HG03196 (cell line): ENCODE results near the gene COL25A1.

Experiments used
- ATAC-seq: cut with Tn5 transposase; IDR thresholded peaks from one replicate; pipeline ENCODE4 v1.9.1; 2021; ENCODE audit not compliant: unreplicated experiment

Gene COL25A1

DNA sequence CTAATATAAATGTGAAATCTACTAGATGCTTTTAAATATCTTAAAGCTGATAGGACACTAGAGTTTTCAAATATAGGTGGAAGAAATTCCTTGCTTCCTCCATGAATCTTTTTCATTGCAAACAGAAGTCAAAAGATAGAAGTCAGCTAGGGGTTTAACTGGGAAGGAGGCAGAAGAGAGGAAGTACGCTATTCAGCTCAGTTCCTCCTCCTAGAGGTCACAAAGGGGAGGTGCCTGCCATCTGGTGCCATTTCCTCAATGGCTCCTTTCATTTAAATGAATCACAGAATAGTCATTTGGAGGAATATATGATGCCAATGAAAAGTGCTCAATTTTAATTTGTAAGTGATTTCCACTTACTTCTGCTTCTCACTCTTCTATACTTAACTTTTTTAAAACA, 8.5 kb downstream of the COL25A1 start:
- peak; percentile 97 for ATAC-seq

DNA sequence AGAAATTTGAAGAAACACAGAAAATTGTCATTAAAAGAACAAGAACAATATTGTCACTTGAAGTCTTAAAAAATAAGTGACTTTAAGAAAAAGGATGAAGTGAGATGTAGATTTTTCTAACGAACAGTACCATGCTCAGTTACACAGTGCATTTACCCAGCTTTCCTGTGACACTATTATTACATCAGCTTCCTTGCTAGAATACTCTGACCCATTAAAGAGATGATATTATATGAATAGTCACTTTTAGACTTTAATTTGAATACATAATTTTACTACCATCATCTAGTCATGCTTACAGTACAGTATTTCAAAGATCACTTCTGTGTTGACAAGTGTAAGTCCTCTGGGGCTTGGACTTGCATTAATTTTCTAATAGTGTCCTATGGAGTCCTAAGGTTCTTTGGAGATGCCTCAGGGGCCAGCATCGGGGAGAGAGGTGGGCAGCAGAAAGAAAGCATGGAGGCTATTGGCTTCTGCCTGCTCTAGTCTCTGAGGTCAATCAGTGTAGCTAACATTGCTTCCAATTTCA, 10.7 kb downstream of the COL25A1 start:
- no peak for ATAC-seq

DNA sequence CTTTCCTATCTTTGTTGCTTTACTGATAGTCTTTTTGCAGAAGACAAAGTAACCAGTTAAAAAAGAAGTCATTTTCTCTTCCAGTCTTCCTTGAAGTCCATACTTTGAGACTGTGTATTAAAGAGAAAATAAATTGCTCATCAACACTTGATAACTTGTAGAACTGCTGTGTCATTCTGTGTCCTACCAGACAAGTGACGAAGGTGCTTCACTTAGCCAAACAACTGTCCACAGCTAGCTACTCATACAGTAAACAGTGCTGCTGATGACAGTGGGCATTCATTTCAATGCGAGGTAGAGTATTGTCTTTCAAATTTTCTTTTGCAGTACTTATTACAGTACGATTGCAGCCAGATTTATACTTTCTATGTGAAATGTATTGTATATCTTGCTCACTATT, 11.5 kb downstream of the COL25A1 start:
- ATAC-seq, result no peak

DNA sequence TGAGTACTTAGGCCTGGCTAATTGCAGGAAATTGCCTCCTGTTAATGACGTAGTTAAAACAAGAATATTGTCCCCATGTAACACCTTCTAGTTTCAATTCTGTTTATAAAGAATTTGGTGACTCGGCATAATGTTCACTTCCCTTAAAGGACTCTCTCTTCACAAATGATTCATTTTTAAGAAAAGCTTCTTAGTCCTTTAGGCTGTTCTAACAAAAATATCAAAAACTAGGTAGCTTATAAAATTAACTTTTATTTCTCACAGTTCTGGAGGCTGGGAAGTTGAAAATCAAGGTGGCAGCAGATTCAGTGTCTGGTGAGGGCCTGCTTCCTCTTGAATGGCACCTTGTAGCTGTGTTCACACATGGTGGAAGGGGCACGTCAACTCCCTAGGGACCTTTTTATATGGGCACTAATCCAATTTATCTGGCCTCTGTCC, 23.8 kb downstream of the COL25A1 start:
- ATAC-seq, result peak; percentile 93

DNA sequence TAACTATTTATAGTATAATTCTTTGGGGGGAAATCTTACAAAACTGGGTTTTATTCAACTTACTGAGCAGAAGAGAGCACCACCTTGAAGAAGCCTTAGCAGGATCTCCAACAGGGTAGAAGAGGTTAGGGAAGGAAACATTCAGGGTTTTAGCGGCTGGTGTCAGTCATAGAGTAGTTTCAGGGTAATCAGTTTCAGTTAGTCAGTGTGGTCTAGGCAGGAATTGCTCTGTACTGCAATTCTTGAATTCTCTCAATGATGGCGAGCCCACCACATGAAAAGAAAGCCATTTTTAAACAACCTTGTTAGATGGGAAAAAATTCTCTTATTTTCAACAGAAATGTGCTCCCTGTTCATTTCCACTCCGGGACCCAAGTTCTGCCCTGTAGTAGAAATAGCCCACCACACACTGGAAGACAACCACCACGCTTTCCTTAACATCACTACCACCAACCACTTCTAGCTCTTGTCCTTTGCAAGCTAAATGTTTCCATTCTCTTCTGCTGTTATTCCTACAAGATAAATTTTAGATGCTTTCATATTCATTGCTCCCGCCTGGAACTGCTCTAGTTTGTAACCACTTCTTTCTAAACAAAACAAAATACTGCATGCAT, 25.9 kb downstream of the COL25A1 start:
- ATAC-seq, result peak; percentile 71

DNA sequence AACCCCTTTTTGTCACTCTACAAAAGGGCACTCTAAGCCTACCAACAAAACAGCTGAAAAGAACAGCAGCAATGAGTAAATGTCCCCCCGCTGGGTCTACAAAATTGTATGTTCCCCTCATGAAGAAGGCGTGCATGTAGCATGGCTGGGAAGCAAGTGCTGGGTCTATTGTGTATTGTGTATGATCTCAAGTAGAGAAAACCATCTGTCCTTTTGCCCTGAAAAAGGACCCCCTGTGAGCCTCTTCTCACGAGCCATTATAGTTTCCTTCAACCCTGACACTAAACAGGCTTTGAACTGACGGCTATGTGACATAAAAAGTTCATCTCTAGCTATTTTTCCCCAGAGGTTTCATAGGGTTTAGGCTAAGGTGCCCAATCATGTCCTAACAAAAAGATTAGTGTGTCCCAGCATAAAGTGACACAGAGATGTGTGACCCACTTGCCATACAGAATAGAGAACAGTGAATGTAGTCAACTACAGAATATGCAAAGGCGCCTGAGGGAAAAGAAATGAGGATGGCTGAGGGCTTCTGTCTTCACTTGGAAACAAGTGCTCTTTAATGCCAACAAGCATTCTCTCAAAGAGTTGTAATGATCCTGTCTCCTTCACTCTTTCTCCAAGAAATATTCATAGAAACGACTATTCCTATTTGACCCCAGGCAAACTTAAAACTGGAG, 27.3 kb downstream of the COL25A1 start:
- no peak for ATAC-seq

DNA sequence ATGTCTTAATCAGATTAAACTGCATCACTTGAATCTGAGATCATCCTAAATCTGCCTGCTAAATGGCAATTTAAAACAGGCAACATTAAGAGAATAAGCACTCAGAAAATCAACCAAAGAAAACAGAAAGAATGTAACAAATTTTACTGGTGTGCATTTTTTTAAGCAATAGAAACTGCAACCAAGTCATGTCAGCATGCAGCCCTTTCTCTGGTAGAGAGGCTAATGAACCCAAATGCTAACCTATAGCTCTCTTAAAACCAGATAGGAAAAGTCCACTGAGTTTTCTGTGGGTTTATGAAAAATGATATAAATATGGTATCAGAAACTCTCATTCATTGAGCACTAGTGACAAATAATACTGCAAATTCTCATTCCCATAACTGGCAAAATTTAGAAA, 35.6 kb downstream of the COL25A1 start:
- ATAC-seq, result no peak

DNA sequence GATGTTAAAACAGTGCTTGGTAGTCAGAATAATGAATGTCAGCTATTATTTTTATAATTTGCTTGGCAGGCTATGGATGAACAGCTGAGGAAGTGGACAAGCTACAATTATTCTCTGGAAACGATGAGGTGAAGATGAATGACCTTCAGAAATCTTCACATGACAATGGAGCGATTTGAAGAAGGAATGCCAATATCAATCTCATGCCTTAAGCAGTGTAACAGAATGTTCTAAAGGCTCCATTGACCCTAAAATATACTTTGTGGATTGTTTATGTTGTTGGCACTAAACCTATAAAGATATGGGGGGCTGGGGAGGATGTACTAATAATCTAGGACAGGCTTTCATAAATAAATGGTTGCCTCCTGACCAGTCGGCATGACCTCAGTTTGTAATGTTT, 36.2 kb downstream of the COL25A1 start:
- ATAC-seq, result no peak

DNA sequence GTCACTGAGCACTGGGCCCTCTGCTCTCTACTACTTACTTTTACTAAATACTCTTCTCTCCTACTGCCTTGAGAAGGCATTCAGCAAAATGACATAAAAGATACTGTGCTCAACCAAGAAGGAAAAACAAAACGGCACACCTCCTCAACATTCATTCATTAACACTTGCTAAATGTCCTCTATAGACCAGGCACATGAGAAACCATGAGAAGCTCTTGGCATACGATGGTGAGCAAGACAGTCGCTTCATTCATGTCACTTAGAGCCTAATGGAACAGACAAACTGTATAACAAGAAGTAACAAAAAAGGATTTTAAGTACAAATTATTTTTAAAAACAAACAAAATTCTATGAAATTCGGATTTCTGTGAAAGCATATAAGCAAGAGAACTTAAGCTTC, 38.7 kb downstream of the COL25A1 start:
- no peak for ATAC-seq

DNA sequence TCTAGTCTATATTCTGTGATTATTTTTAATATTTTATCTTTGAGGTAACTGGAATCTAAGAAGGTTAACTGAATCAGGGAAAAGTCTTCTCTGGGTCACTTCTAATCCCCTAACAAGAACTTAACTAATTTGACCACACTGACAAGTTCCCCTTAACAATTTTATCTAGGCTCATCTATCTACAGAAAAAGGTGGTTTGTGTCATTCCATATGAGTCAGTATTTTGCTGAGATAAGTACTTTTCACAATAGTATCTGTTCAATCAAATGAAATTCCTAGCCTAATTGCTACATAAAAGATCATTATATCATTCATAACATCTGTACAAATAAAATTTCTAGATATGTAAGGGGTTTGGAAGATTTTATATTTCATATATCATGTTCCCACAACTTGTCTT, 45.6 kb downstream of the COL25A1 start:
- no peak for ATAC-seq

DNA sequence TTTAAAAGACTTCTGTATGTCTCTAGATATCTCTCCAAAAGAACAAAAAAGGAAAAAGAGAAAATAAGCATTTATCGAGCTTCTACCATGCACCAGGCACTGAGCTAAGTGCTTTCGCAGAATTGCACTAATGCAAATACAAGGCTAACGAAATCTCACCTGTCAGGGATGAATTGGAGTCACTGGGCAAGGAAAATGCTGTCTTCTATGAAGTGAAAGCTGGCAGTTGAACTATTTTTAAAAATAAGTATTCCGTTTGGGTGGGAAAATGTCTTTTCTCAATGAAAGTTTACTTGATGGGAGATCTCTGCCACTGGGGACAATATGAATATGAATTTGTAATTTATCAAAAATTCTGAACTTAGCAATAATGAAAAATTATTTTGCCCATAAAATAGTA, 47.6 kb downstream of the COL25A1 start:
- no peak for ATAC-seq

DNA sequence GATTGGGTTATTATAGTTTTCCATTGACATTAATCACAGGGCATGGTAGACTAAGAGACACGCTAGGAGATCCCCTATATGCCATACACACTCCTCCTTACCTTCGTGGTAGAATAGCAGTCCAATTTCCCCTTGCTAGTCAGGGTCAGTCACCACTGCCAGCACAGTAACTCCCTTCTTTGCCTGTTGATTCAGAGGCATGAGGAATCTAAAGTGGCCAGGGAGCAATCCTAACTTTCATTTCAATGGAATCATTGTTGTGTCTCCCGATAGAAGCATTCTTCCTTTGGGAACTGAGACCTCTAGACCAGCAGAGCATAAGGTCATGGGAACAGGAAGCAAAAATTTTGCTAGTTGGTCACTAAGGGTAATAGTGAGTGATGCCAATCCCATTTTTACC, 51.1 kb downstream of the COL25A1 start:
- no peak for ATAC-seq

DNA sequence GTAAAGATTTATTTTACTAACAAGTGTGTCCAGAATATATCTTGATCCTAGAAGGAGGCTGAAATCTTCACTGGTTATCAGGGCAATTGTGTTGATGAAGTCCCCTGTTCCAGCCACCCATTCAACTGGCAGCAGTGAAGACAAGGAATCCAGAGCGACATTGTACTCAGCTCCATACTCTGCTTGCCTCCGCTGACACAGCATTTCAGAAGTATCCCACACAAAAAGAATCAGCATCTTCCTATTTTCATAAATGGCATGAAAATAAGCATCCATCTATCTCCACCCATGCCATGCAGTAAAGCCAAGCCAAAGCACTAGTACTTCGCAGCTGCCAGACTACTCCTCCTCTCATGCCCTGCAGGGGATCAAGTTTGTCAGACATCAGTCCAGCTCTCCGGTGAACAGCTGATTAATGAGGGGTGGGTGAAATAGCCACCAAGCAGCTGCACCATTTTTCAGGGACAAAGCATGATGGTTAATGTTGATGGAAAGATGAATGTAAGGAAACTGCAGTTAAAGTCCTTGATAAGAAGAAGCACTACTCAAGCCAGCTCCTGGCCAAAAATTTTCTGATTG, 54.0 kb downstream of the COL25A1 start:
- ATAC-seq, result no peak

DNA sequence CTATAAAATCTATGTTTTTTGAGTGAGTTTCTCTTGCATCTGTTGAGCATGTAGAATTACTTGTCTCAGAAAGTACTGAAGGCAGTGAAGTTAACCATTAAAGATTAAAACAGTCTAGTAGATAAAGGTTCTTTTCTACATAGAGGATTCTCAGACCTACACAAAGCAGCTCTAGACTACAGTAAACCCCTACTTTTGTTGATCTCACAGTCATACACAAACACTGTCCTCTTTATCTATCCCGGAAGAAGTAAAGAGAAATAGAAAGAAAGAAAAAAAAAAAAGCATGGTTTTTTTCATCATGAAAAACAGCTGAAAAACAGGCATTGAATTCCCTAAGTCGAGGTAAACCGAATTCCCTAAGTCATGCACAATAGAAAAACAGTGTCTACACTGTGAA, 58.6 kb downstream of the COL25A1 start:
- no peak for ATAC-seq

DNA sequence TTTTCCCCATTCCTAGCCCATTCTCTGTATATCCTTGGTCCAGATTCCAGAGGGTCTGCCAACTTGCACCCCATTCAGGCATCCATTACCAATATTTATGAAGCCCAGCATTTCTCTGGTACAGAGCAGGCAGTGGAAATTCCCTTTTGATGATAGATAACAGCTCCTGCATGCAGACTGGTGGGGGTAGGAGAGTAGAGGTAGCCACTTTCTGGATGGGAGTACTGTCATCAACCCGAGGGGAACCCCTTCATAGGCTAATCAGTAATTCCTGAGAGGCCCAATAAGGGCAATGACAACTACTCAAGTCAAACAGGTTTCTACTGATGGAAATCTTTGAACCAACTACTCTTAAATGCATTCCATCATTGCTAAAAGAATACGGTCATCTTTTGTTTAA, 63.7 kb downstream of the COL25A1 start:
- no peak for ATAC-seq

DNA sequence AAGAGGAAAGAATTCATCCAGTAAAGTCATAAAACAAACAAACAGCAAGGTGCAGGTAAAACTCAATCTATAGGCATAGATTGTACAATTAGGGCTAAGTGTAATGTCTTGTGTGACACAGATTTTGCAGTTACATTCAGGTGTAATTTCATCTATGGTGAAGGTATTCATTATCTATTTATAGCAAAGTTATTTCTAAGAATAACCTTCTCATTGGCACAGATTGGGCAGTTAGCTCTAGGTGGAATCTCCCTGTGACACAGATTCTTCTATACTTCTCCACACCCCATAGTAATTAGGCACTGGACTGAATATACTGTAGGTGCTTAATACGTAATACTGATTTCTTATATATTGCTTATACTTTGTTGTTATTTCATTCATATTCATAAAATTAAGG, 66.8 kb downstream of the COL25A1 start:
- ATAC-seq, result no peak

DNA sequence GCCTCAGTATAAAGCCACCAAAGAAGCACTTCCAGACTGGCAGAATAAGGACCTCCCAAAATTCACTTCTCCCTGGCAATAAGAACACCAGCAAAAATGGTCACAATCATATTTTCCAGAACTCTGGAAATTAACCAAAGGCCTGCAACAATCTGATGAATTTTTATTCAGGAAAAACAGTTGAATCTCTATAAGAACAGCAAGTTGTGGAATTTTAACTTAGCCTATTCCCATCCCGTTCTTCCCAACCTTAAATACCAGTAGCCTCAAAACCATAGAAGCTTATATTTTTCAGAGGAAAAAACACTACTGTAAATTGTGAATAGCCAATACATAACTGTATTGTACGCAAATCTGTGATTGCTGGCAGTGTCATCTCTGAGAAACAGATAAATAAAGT, 67.9 kb downstream of the COL25A1 start:
- no peak for ATAC-seq

DNA sequence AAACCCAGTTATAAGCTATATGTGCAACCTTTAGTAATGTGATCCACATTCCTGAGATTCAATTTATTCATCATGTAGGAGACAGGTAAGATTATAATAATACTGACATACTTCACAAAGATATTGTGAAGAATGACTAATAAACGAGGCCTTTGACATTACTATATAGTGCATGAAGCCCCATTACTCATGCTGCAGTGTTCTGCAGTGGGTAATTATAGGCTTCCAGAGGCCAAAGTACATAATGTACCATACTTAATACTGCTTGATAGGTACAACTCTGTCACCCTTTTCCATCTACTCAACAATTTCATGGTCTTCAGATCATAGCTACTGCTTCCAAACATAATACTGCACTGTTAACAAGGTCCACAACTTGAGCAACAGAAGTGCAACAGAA, 68.9 kb downstream of the COL25A1 start:
- no peak for ATAC-seq

DNA sequence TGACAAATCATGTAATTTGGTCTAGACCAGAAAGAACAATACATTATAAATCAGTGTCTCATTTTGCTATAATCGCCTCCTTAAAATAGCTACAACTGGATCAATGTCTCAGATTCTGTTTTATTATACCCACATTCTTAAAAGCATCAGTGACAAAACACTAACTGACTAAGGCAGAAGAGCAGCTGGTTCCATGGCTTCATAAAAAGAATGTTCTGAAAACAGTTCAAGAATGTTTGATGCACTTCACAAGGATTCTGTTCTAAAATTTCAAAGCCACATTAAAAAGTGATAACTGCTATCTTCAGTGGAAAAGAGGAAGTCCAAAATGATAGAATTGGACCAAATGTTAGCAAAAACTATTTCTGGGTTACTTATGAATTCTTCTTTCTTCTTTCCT, 69.8 kb downstream of the COL25A1 start:
- no peak for ATAC-seq

DNA sequence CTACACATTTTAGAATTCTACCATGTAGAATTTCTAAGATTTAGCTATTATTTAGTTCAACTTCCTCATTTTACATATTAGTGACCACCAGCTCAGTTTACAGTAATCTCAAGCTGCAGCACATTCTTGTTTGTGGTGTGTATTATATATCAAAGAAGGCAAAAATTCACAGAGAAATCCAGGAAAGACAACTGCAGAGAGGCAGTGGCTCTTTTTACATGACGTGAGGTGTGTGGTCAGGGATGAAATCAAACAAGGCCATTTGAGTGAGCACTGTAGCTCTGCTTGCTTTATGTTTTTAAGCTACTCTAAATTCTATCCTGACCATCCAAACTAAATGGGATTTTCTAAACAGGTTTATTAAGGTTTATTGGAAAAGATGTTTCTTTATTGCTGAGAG, 71.1 kb downstream of the COL25A1 start:
- no peak for ATAC-seq

DNA sequence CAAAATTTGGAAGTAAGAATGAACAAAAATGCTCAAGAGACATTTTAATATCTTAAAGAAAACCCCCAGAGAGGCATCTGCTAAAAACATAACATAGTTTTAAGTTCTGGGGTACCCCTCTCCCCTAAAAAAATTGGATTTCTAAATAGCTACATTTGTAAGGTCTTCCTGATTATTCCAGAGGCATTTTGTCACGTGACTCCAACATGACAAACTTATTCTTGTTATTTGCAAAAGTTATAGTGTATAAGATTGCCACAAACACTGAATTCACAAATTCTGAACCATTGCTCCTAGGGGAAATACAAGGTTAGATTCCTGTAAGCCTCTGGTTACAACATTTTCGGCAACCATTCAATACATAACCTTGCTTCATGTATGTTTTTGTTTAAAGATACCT, 73.4 kb downstream of the COL25A1 start:
- no peak for ATAC-seq

DNA sequence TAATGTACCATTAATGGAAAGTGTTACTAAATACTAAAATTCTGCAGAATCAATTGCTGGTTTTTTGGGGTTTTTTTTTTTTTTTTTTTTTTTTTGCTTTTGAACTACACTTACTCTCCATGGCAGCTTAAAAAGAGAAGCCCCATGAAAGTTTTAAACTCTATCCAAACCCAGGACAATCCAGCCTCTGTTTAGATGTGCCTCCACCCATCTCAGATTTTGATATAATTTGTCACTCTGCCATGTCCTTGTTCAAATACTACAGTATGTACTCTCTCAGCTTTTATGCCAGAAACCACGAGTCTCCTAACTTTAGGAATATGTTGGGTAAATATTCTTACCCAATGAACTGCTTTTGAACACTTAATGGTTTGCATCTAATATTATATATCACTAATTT, 84.2 kb downstream of the COL25A1 start:
- no peak for ATAC-seq
